GM19452 (cell line): ENCODE results near the gene ENTHD1.
"Not testable (repeated sequence)": the region's sequence is repeated elsewhere in the genome, so short reads cannot be mapped to it uniquely, and the experiment has no call there.

ENCODE experiments used
- ATAC-seq: cut with Tn5 transposase; IDR thresholded peaks from one replicate; pipeline ENCODE4 v1.9.1; 2021; ENCODE audit not compliant: unreplicated experiment

The ENTHD1 gene

GRCh38 chr22:39851606-39852315 is 41.8 kb downstream of the ENTHD1 start:
- ATAC-seq: no peak

GRCh38 chr22:39847477-39847876 is 46.1 kb downstream of the ENTHD1 start:
- no peak for ATAC-seq

- ATAC-seq: not testable (repeated sequence)
Observed at GRCh38 chr22:39846539-39846938, 47.0 kb downstream of the ENTHD1 start.

- no peak for ATAC-seq
Observed at GRCh38 chr22:39845529-39845928, 48.0 kb downstream of the ENTHD1 start.

GRCh38 chr22:39839917-39840510 is 53.5 kb downstream of the ENTHD1 start:
- no peak for ATAC-seq

GRCh38 chr22:39839204-39839603 is 54.4 kb downstream of the ENTHD1 start:
- ATAC-seq: no peak

GRCh38 chr22:39833610-39834009 is 60.0 kb downstream of the ENTHD1 start:
- ATAC-seq: no peak

- ATAC-seq: no peak
Observed at GRCh38 chr22:39833093-39833492, 60.5 kb downstream of the ENTHD1 start.

GRCh38 chr22:39832627-39833074 is 60.9 kb downstream of the ENTHD1 start:
- ATAC-seq: no peak

GRCh38 chr22:39825661-39826102 is 67.9 kb downstream of the ENTHD1 start:
- peak; percentile 94 for ATAC-seq

GRCh38 chr22:39821008-39821407 is 72.6 kb downstream of the ENTHD1 start:
- ATAC-seq: no peak

GRCh38 chr22:39820256-39820655 is 73.3 kb downstream of the ENTHD1 start:
- no peak for ATAC-seq

- ATAC-seq: no peak
Observed at GRCh38 chr22:39819429-39819828, 74.1 kb downstream of the ENTHD1 start.

GRCh38 chr22:39818094-39818493 is 75.5 kb downstream of the ENTHD1 start:
- no peak for ATAC-seq

- no peak for ATAC-seq
Observed at GRCh38 chr22:39815932-39816331, 77.6 kb downstream of the ENTHD1 start.

GRCh38 chr22:39814899-39815298 is 78.7 kb downstream of the ENTHD1 start:
- ATAC-seq: no peak

- ATAC-seq: no peak
Observed at GRCh38 chr22:39809772-39810557, 83.6 kb downstream of the ENTHD1 start.

- ATAC-seq: no peak
Observed at GRCh38 chr22:39808081-39808480, 85.5 kb downstream of the ENTHD1 start.

- no peak for ATAC-seq
Observed at GRCh38 chr22:39806109-39806508, 87.5 kb downstream of the ENTHD1 start.

GRCh38 chr22:39805117-39805516 is 88.4 kb downstream of the ENTHD1 start:
- no peak for ATAC-seq

GRCh38 chr22:39802682-39803081 is 90.9 kb downstream of the ENTHD1 start:
- ATAC-seq: no peak
